Colonic mucosa (tissue), 4 donors: Measurements from ENCODE around the gene CFAP298. TPM values are rescaled to one million over a fixed set of nuclear protein-coding genes. Genes with fewer than 3 reads are reported as not detected.

Source experiments
- DNase-seq: peaks from one replicate; pipeline ENCODE4 v3.0.0-alpha.2; 2020
- H3K27ac ChIP-seq: fragments of 200-600 bp; one replicate; pipeline ENCODE4 v1.8.0; 2021
- H3K27me3 ChIP-seq: fragments of 200-600 bp; one replicate; pipeline ENCODE4 v1.8.0; 2021
- H3K36me3 ChIP-seq: fragments of 200-600 bp; one replicate; pipeline ENCODE4 v1.8.0; 2021
- H3K4me1 ChIP-seq: fragments of 200-600 bp; one replicate; pipeline ENCODE4 v1.8.0; 2021; ENCODE audit warnings: mild to moderate bottlenecking
- H3K4me3 ChIP-seq: fragments of 200-600 bp; one replicate; pipeline ENCODE4 v1.8.0; 2021
- H3K9ac ChIP-seq, 2 donors: one replicate each; pipeline ENCODE4 v1.7.0; 2013; ENCODE audit warnings: control low read depth in 2 of 2, low read depth in 2 of 2, low read length in 2 of 2
- H3K9me3 ChIP-seq: fragments of 200-600 bp; one replicate; pipeline ENCODE4 v1.8.0; 2021
- intact Hi-C: fragments of 100-400 bp; cut with DNase I; formaldehyde crosslinking; loops from one replicate; pipeline ENCODE4 v1.14.1; 2022
- total RNA-seq, 2 donors: library from RNA; stranded (reverse); fragmentation: NEBNext Ultra II Directional in 1 of 2; extraction: Animal tissue kit (Norgen Biotek cat#: 25700) in 1 of 2; gene quantifications; one replicate each; pipeline ENCODE4 v1.2.1, GENCODE V29; 2021
- TF ChIP-seq, protein P1 (sequence below): fragments of 200-600 bp; IDR thresholded peaks from one replicate; pipeline ENCODE4 v1.8.0; 2022; ENCODE audit warnings: antibody characterized with exemption, mild to moderate bottlenecking
- donor health status: healthy.
- donor health status: DM: no; HTN: no; CAD: no.
- donor health status: DM: no; HTN: no; CAD: no.

CFAP298 gene
- total RNA-seq, 2 donors from 2014 or later, result 27.5 to 55.8 TPM

DNA sequence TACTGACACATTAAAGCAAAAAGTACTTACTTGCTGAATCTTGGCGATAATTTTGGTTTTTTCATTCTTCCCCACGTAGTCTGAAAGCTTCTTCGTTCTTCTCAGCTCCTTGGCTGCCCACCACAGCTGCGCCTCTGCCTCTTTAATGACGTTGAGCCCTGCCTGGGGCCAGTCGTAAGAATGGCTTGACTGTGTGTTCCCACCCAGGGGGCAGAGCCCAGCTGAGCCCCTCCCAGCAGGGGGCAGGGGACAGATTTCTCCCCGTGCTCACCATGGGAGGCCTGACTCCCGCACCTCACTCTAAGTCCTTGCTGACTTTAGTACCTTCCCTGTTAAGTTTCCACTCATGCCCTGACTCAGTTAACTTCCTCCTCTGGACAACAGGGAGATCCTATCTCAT, 9.0 kb downstream of the CFAP298 start:
- no peak for DNase-seq
- Histone ChIP-seq H3K27me3 (no peaks in the 10 kb centered on the region), H3K4me3 (no peak overlapping the region), H3K27ac (no peak overlapping the region), H3K9ac (no peak overlapping the region), H3K36me3 (peaks cover 15% of the 10 kb centered on the region), H3K9me3 (no peaks in the 10 kb centered on the region), H3K4me1 (no peaks in the 10 kb centered on the region)
- TF ChIP-seq, protein P1, sequence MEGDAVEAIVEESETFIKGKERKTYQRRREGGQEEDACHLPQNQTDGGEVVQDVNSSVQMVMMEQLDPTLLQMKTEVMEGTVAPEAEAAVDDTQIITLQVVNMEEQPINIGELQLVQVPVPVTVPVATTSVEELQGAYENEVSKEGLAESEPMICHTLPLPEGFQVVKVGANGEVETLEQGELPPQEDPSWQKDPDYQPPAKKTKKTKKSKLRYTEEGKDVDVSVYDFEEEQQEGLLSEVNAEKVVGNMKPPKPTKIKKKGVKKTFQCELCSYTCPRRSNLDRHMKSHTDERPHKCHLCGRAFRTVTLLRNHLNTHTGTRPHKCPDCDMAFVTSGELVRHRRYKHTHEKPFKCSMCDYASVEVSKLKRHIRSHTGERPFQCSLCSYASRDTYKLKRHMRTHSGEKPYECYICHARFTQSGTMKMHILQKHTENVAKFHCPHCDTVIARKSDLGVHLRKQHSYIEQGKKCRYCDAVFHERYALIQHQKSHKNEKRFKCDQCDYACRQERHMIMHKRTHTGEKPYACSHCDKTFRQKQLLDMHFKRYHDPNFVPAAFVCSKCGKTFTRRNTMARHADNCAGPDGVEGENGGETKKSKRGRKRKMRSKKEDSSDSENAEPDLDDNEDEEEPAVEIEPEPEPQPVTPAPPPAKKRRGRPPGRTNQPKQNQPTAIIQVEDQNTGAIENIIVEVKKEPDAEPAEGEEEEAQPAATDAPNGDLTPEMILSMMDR, result no peak
- intact Hi-C loops, result loop anchor here (5.0 kb wide), 1 partner anchor 201 kb away; no protein-coding TSS in a partner anchor

GRCh38 chr21:32602099-32602498, 10.1 kb downstream of the CFAP298 start:
- TF ChIP-seq, protein P1, result no peak
- H3K27me3 ChIP-seq, result no peaks in the 10 kb centered on the region
- no peaks in the 10 kb centered on the region for H3K4me1 ChIP-seq
- H3K36me3 ChIP-seq, result peaks cover 15% of the 10 kb centered on the region
- intact Hi-C loops, result loop anchor here (5.0 kb wide), 1 partner anchor 200 kb away; no protein-coding TSS in a partner anchor
- no peak overlapping the region for H3K27ac ChIP-seq
- H3K9me3 ChIP-seq, result no peaks in the 10 kb centered on the region
- H3K9ac ChIP-seq, result no peak overlapping the region
- no peak for DNase-seq
- H3K4me3 ChIP-seq, result no peak overlapping the region

DNA sequence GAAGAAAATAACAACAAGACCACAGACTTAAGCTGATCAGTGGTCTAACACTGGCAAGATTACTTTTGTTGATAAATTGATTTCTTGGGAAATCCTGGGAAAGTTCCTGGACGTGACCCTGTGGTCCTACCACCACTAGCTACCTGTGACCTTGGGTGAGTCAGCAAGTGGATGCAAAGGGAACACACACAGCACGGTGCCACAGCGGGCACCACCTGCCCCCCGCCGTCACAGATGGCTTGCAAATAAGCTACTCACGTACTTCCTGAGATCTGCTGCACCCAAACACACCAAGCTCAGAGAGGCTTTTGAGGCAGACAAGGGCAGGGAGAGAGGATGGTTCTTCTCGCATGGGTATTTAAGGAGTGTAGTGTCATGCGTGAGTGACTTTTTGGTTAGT, 12.7 kb downstream of the CFAP298 start:
- TF ChIP-seq, protein P1, result no peak
- intact Hi-C loops, result no loop called here
- H3K4me3 ChIP-seq, result no peak overlapping the region
- DNase-seq, result no peak
- H3K9me3 ChIP-seq, result no peaks in the 10 kb centered on the region
- no peak overlapping the region for H3K9ac ChIP-seq
- no peaks in the 10 kb centered on the region for H3K4me1 ChIP-seq
- peaks cover 8% of the 10 kb centered on the region for H3K36me3 ChIP-seq
- no peak overlapping the region for H3K27ac ChIP-seq
- H3K27me3 ChIP-seq, result no peaks in the 10 kb centered on the region

GRCh38 chr21:32599091-32599490, 13.1 kb downstream of the CFAP298 start:
- H3K4me1 ChIP-seq, result no peaks in the 10 kb centered on the region
- H3K27ac ChIP-seq, result no peak overlapping the region
- H3K9ac ChIP-seq, result no peak overlapping the region
- H3K9me3 ChIP-seq, result no peaks in the 10 kb centered on the region
- DNase-seq, result no peak
- no peaks in the 10 kb centered on the region for H3K27me3 ChIP-seq
- TF ChIP-seq, protein P1, result no peak
- peaks cover 8% of the 10 kb centered on the region for H3K36me3 ChIP-seq
- no peak overlapping the region for H3K4me3 ChIP-seq
- intact Hi-C loops, result no loop called here

DNA sequence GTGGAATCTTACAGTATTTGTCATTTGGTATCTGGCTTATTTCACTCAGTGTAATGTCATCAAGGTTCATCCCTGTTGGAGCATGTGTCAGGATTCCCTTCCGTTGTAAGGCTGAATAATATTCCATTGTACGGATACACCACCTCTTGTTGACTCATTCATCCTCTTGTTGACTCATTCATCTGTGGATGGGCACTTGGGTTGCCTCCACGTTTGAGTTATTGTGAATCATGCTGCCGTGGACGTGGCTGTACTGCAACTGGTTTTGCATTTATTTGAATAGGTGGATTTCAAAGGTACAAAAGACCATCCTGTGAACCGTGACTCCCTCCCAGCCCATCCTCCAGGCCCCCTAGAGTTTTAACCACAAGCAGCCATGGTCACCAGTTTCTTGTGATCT, 15.0 kb downstream of the CFAP298 start:
- Histone ChIP-seq H3K9me3 (no peaks in the 10 kb centered on the region), H3K4me1 (no peaks in the 10 kb centered on the region), H3K27ac (no peak overlapping the region), H3K9ac (no peak overlapping the region), H3K36me3 (no peaks in the 10 kb centered on the region), H3K27me3 (no peaks in the 10 kb centered on the region), H3K4me3 (no peak overlapping the region)
- intact Hi-C loops, result no loop called here
- no peak for DNase-seq
- TF ChIP-seq, protein P1, result no peak
